DMS53 treated with DMSO at 0.1 percent for 48 hours (cell line): ENCODE results near the gene KANSL1.
A peak's percentile ranks its signal among the peaks of the same experiment; 100 is the strongest.

Experiments used
- DNase-seq: peaks from one replicate; lab custom pipeline; 2025; ENCODE audit not compliant: unreplicated experiment; lab: John Stamatoyannopoulos, UW

The KANSL1 gene

GRCh38 chr17:46167826-46168569, 25.2 kb downstream of the KANSL1 start:
- no peak for DNase-seq

DNA sequence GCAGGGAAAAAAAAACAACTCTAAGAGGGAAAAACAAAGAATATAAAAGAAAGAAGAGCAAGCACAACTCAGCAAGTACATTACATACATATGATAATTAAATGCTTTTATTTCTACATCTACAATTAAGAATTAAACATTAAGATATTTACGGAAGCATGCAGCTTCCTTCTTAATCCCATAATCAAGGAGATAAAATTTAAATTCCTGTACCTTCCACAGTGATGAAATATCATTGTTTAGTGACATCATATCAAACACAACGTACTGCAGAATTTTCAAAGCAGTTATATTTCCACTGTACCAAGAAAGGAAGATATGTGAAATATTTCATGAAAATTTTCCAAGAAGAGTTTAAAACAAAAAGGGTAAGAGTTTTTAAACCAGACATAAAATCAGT, 26.0 kb downstream of the KANSL1 start:
- no peak for DNase-seq

DNA sequence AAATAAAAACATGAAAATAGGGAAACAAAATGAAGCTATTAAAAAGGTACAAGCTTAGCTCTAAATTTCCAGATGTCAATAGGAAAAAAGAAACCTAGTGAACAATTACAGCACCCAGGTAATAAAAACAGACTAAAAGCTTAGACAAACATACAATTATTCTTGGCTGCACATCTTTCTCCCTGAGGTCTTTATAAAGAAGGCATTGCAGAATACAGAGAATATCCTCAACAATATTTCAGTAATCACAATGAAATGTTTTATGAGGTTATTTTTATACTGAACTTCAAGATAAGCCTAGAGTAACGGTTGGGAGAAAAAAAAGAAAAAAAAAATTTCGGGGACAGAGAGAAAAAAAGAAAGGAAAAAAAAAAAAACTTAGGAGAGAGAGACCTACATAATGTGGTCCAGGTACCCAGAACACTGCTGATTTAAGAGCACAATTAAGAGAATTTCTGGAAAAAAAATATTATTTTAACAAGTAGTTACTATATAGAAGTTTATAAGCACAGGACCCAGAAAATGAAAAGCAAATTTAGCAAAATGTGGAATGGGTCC, 26.5 kb downstream of the KANSL1 start:
- no peak for DNase-seq

GRCh38 chr17:46163929-46164594, 29.2 kb downstream of the KANSL1 start:
- DNase-seq = no peak

GRCh38 chr17:46163316-46163715, 29.9 kb downstream of the KANSL1 start:
- DNase-seq = no peak

DNA sequence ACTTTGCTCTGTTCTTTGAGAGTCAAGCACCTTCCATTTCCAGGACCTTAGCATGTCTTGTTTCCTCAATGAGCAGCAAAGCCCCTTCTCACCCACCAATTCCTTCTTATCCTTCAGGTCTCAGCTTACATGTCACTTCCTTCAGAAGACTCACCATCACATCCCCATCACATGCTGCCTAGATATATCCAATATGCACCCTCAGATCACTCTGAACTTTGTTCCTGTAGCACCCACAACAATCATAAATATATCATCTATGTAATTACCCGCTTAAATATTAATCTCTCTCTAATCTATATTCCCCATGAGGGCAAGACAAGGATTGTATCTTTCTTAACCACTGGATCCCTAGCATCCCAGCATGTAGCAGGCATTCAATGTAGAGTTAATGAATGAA, 30.4 kb downstream of the KANSL1 start:
- DNase-seq = no peak

DNA sequence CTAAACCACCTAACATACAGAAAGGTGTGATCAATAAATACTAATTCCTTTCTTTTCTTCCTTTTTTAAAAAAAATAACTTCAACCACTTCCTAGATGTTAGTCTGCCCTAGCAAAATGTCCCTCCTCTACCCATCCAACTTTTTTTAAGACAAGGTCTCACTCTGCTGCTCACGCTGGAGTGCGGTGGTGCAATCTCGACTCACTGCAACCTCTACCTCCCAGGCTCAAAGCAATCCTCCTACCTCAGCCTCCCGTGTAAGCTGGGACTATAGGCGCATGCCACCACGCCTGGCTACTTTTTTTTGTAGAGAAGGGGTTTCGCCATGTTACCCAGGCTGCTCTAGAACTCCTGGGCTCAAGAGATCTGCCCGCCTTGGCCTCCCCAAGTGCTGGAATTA, 33.1 kb downstream of the KANSL1 start:
- no peak for DNase-seq

DNA sequence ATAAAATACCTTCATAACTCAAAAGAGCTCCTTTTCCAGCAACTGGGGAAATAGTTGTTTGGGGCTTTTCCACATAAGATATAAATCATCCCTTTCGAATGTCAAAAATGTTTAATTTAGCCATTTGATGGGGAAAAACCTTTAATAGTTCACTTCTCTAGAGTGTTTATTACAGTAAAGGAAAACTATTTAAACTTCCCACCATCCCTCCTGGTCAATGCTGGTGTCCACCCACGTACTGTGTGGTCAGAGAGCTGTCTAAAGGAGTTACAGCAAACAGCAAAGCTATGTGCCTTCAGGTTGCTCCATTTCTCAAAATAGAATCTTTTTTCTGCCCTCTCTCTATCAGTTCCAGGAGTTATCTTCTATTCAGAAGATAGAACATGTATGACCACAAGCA, 33.5 kb downstream of the KANSL1 start:
- no peak for DNase-seq

DNA sequence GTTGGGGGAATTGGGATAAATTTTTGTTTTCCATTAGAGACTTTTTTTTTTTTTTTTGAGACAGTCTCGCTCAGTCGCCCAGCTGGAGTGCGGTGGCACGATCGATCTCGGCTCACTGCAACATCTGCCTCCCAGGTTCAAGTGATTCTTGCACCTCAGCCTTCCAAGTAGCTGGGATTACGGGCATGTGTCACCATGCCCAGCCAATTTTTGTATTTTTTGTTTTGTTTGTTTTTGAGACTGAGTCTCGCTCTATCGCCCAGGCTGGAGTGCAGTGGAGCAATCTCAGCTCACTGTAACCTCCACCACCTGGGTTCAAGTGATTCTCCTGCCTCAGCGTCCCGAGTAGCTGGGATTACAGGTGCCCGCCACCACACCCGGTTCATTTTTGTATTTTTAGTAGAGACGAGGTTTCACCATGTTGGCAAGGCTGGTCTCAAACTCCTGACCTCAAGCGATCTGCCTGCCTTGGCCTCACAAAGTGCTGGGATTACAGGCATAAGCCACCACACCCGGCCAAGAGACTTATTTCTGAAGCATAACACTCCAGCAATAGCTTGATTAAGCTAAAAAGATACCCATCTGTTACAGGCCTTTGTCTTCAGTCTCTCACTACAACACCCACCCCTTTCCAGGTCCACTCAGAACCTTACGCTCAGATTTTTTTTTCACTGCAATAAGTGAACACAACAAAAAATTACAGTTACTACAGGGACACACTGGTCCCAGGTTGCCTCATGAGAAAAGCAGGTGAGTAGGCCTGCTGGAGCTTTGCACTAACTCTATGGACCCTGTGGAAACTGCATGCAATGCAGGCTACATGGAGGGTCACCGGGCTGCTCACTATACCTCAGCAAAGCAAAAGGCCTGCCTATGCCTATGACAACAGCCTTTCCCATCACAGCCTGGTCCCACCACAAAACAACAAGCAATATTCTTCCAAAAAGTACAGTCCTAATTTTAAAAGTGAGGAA, 34.6 kb downstream of the KANSL1 start:
- no peak for DNase-seq

DNA sequence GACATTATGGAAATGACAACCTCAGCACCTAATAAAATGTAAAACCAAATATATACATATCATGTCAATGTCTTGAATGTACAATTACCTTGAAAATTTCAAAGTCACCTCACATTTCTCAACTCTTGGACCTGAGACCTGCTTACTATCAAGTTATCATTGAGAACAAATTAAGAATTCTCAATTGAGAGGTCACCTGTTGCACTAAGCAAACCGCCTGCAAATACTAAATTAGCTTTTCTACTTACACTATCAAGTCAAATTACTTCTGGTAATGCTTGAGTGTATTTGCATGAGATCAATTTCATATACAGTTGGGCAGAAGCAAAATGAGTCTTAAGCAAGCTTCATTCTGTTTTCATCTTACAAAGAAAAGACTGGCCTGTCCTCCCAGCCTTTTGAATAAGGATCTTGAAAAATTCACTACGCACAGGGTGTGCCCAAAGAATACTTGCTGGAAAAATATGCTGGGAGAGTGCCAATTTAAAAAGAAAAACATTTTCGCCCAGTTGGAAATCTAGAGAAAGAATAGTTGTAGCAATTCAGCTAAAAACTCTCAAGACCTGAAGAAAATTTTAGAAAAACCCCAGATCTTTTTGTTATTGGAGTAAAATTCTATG, 35.7 kb downstream of the KANSL1 start:
- no peak for DNase-seq

DNA sequence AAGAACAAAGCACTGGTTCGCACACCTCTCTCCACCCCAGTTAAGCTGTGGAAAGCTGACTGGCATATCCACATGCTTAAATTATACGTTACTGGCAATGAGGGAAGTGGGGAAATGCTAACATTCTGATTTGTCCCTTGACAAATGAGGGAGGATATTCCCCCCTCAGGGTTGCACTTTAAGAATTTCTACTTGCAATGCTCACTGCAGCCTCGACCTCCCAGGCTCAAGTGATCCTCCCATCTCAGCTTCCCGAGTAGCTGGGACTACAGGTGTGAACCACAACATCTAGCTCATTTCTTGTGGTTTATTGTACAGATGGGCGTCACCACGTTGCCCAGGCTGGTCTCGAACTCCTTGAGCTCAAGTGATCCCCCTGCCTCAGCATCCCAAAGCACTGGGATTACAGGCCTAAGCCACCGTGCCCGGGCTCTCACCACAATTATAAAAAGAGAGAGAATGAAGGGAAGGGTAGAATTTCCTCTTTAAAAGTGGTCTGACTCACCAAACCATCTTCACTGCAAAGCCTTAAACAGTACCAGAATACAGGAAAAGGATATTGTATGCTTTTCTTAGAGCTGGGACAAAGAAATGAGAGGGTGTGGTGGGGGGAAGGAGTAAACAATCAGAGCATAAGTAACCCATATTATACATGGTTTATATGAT, 38.9 kb downstream of the KANSL1 start:
- peak; percentile 33 for DNase-seq

DNA sequence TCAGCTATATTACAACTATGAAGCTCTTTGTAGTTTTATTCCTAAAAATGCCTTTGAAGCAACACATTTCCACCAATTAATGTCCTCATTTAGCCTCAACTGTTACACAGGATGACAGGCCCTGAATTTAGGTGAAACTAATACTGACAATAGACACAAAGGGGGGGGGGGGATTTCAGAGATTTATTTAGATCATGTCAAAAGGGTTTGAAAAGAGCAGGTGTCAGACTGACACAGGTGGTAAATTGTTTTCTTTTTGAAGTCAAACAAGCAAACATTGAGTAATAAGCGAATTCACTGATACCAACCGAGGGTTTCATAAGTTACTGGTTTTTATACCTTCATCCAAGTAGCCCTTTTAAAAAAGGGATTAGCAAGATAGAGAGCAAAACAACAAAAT, 40.8 kb downstream of the KANSL1 start:
- peak; percentile 68 for DNase-seq

DNA sequence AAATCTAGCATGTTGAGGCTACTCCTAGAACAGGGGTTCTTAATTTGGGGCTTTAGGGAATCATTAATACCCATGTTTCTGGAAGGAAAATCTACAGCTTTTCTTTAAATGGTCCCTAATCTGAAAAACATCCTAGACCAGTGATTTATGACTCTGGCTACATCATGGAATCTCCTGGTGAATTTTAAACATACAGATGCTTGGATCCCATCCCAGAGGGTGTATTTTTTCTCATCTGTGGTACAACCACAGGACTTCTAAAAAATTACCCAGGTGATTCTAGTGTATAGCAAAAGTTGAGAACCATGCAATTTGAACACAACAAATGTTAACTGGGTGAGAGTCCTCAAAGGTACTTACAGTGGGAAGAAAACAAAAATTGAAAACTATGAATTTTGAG, 41.5 kb downstream of the KANSL1 start:
- no peak for DNase-seq

DNA sequence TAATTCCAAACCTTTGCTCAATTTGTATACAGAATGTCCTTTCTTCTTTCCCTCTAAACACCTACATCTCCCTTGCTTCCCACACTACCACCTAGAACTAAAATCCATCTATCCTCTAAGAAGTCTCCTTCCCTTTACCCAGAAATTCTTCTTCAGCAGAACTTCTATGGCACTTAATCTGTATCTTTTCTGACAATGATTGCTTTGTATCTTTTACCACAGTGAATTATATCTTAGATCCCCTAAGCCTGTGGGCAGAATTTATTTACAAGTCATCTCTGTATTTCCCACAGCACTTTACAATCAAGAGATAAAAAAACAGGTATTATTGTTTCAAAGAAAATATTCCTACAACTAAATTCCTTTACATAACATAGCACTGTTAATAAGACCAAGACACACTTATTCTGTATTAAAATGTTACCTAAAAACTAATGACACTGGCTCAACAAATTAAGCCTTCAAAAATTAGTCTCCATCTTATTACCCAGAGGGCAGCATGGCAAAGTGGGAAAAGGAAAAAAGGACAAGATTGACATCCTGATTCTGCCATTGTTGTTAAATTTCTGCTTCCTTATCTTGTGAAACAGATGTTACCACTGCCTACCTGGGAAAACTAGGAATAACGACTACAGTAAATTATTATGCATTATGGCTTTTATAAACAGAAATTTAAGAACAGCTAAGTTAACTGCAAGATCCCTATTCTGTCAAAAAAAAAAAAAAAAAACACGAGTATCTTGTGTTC, 42.8 kb downstream of the KANSL1 start:
- no peak for DNase-seq

DNA sequence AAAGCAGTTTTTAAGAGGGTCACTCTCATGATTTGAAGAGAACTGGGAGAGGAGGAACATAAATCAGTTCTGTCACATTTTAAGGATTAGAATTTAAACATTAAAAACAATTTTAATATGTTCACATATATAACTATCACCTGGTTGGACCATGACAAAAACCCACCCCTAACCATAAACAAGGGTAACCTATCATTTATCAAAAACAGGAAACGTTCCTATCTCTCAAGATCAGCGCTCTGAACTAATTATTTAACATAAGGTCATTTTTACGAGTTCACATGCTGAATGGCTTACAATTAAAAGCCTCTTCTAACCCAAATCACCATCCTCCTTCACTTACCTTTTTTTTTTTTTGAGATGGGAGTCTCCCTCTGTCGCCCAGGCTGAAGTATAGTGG, 45.0 kb downstream of the KANSL1 start:
- DNase-seq = no peak

DNA sequence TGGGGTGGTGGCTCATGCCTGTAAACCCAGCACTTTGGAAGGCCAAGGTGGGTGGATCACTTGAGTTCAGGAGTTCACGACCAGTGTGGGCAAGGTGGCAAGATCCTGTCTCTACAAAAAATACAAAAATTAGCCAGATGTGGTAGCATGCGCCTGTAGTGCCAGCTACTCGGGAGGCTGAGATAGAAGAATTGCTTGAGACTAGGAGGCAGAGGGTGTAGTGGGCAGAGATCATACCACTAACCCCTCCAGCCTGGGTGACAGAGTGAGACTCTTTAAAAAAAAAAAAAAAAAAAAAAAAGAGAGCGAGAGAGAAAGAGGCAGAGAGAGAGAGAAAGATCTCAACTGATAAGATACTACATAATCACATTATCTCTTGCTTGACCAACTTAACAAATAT, 45.9 kb downstream of the KANSL1 start:
- no peak for DNase-seq

DNA sequence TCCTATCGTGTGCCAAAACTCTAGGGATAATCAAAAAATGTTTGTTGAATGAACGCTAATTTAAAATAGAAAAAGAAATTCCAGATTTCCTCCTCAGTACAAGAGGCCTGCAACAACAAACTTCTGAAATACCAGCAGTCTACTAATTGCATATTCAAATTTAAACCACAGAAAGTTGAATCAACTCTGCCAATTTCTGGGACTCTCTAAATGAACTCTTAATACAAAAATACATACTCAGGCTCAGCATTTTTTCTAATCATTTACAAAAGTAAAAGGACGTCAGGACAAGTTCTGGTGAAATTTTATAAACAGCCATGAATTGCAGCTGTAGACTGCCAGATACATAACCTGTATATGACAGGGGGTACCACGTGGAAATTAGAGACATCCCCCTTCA, 49.0 kb downstream of the KANSL1 start:
- DNase-seq = no peak

GRCh38 chr17:46143827-46144236, 49.4 kb downstream of the KANSL1 start:
- DNase-seq = no peak

- no peak for DNase-seq
Measured at GRCh38 chr17:46141645-46142044, 51.6 kb downstream of the KANSL1 start.
